Colonic mucosa (tissue), 4 donors: Measurements from ENCODE around the gene UPP1. TPM values are rescaled to one million over a fixed set of nuclear protein-coding genes. Genes with fewer than 3 reads are reported as not detected.

Experiments
- DNase-seq: peaks from one replicate; pipeline ENCODE4 v3.0.0-alpha.2; 2020
- H3K27ac ChIP-seq: fragments of 200-600 bp; one replicate; pipeline ENCODE4 v1.8.0; 2021
- H3K27me3 ChIP-seq: fragments of 200-600 bp; one replicate; pipeline ENCODE4 v1.8.0; 2021
- H3K36me3 ChIP-seq: fragments of 200-600 bp; one replicate; pipeline ENCODE4 v1.8.0; 2021
- H3K4me1 ChIP-seq: fragments of 200-600 bp; one replicate; pipeline ENCODE4 v1.8.0; 2021; ENCODE audit warnings: mild to moderate bottlenecking
- H3K4me3 ChIP-seq: fragments of 200-600 bp; one replicate; pipeline ENCODE4 v1.8.0; 2021
- H3K9ac ChIP-seq, 2 donors: one replicate each; pipeline ENCODE4 v1.7.0; 2013; ENCODE audit warnings: control low read depth in 2 of 2, low read depth in 2 of 2, low read length in 2 of 2
- H3K9me3 ChIP-seq: fragments of 200-600 bp; one replicate; pipeline ENCODE4 v1.8.0; 2021
- CTCF ChIP-seq: fragments of 200-600 bp; IDR thresholded peaks from one replicate; pipeline ENCODE4 v1.8.0; 2022; ENCODE audit warnings: antibody characterized with exemption, mild to moderate bottlenecking
- intact Hi-C: fragments of 100-400 bp; cut with DNase I; formaldehyde crosslinking; loops from one replicate; pipeline ENCODE4 v1.14.1; 2022
- total RNA-seq, 2 donors: library from RNA; stranded (reverse); fragmentation: NEBNext Ultra II Directional in 1 of 2; extraction: Animal tissue kit (Norgen Biotek cat#: 25700) in 1 of 2; gene quantifications; one replicate each; pipeline ENCODE4 v1.2.1, GENCODE V29; 2021
- donor health status: healthy.
- donor health status: DM: no; HTN: no; CAD: no.
- donor health status: DM: no; HTN: no; CAD: no.

Gene UPP1
- total RNA-seq, 2 donors from 2014 or later = 34.0 to 41.9 TPM

- intact Hi-C loops = loop anchor here (2.0 to 10.0 kb wide), 2 partner anchors 76 to 166 kb away; partner anchors contain the start of gene C7orf57
- Histone ChIP-seq H3K27me3 (no peaks in the 10 kb centered on the region), H3K9ac (no peak overlapping the region), H3K36me3 (no peaks in the 10 kb centered on the region), H3K9me3 (no peaks in the 10 kb centered on the region), H3K4me1 (no peaks in the 10 kb centered on the region), H3K27ac (no peak overlapping the region), H3K4me3 (no peak overlapping the region)
- DNase-seq = no peak
- TF ChIP-seq CTCF = no peak
Measured at GRCh38 chr7:48110868-48111267, 21.8 kb downstream of the UPP1 start.

GRCh38 chr7:48111596-48111995, 22.5 kb downstream of the UPP1 start:
- no peak for TF ChIP-seq CTCF

GRCh38 chr7:48112401-48113165, 23.5 kb downstream of the UPP1 start:
- no peak overlapping the region for H3K9ac ChIP-seq
- H3K27me3 ChIP-seq = no peaks in the 10 kb centered on the region
- no peak overlapping the region for H3K4me3 ChIP-seq
- TF ChIP-seq CTCF = no peak
- DNase-seq = no peak
- no peaks in the 10 kb centered on the region for H3K4me1 ChIP-seq
- H3K36me3 ChIP-seq = no peaks in the 10 kb centered on the region
- intact Hi-C loops = loop anchor here (10.0 kb wide), 1 partner anchor 78 kb away; the partner anchor contains the start of gene C7orf57
- no peak overlapping the region for H3K27ac ChIP-seq
- no peaks in the 10 kb centered on the region for H3K9me3 ChIP-seq

More at GRCh38 chr7:48111596-48111995, 22.5 kb downstream of the UPP1 start:
- Histone ChIP-seq H3K4me1 (no peaks in the 10 kb centered on the region), H3K27ac (no peak overlapping the region), H3K27me3 (no peaks in the 10 kb centered on the region), H3K9ac (no peak overlapping the region), H3K36me3 (no peaks in the 10 kb centered on the region), H3K4me3 (no peak overlapping the region), H3K9me3 (no peaks in the 10 kb centered on the region)
- DNase-seq = no peak
- intact Hi-C loops = loop anchor here (2.0 to 10.0 kb wide), 2 partner anchors 77 to 167 kb away; partner anchors contain the start of gene C7orf57

- Histone ChIP-seq H3K9ac (no peak overlapping the region), H3K27me3 (no peaks in the 10 kb centered on the region), H3K4me1 (no peaks in the 10 kb centered on the region), H3K36me3 (no peaks in the 10 kb centered on the region), H3K4me3 (no peak overlapping the region), H3K9me3 (no peaks in the 10 kb centered on the region), H3K27ac (no peak overlapping the region)
- intact Hi-C loops = loop anchor here (10.0 kb wide), 1 partner anchor 78 kb away; the partner anchor contains the start of gene C7orf57
- TF ChIP-seq CTCF = no peak
- no peak for DNase-seq
Measured at GRCh38 chr7:48113275-48113674, 24.2 kb downstream of the UPP1 start.

GRCh38 chr7:48114115-48114514, 25.1 kb downstream of the UPP1 start:
- DNase-seq = no peak
- Histone ChIP-seq H3K36me3 (no peaks in the 10 kb centered on the region), H3K9me3 (no peaks in the 10 kb centered on the region), H3K27ac (no peak overlapping the region), H3K4me1 (no peaks in the 10 kb centered on the region), H3K27me3 (no peaks in the 10 kb centered on the region), H3K9ac (no peak overlapping the region), H3K4me3 (no peak overlapping the region)
- TF ChIP-seq CTCF = no peak
- intact Hi-C loops = loop anchor here (10.0 kb wide), 1 partner anchor 79 kb away; the partner anchor contains the start of gene C7orf57
